Activated gamma-delta T cell (primary cell): ENCODE results near the gene SIRPG.
"Not testable (repeated sequence)": the region's sequence is repeated elsewhere in the genome, so short reads cannot be mapped to it uniquely, and the experiment has no call there.

Experiments used
- DNase-seq: peaks from one replicate; lab custom pipeline; 2025; lab: John Stamatoyannopoulos, UW
- total RNA-seq, 2 donors: gene quantifications; one replicate each; lab custom pipeline; 2026; lab: John Stamatoyannopoulos, UW

Gene SIRPG
- 2.4 to 5.5 reads per million in 2 donors for total RNA-seq

DNA sequence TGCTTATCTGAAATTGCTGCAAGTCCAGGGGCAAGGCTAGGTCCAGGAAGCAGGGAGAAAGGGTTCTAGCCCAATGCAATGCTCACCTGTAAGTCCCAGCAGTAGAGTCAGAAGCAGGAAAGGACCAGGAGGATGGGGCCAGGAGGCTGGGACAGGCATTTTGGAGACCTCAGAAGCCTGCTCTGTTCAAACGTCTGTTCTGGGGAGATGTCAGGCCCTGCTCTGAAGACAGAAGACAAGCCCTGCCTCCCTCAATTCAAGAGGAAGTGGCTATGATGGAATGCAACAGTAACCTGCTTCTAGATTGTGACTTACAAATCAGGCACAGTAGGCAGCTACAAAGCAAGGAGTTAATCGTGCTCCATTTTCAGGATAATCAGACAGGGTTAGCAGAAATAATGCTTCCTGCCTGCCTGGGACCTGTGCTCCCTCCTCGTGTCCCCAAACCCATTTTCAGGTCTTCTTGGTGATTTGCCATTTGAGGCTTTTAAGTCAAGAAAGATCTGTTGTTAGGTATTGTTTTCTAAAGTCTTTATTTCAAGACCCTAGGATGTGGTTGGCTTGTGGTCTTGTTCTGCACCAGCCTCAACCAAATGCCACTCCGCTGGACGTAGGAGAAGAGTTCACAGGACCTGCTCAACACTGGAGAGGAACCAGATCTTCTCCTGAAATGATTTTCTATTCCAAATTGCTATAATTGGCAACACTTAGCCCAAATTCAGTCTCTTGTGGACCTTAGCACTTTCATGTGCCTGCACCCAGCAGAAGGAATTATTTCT, at the start of gene SIRPG:
TSS of gene SIRPG (minus strand) at position 224 of the 779 bp plus-strand sequence. CDS start at position 159, 65 bp downstream.
- DNase-seq = no peak

DNA sequence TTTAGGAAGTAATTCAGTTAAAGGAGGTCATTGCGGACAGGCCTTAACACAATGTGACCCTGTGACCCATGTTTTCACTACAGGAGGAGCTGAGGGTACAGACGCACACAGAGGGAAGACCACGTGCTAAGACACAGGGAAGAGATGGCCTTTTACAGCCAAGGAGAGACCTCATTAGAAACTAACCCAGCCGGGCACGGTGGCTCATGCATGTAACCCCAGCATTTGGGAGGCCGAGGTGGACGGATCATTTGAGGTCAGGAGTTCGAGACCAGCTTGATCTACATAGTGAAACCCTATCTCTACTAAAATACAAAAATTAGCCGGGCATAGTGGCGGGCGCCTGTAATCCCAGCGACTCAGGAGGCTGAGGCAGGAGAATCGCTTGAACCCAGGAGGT, 49.3 kb upstream of the SIRPG start:
- DNase-seq = not testable (repeated sequence)

DNA sequence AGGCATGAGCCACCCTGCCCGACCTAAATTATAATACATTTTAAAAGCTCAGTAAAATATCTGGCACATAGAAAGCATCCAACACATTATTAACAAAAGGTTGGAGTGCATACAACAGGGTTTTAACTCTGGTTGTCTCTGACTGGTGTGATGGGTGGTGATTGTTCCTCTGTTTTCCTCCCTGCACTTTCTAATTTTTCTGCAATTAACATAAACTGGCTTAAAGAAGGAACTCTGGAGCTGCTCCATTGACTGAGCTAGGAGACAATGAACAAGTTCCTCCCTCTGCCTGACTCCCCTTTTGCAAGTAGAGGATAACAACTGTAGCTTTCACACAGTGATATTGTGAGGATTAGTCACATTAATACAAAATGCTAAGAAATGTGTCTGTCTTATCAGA, 48.5 kb upstream of the SIRPG start:
- DNase-seq = no peak

DNA sequence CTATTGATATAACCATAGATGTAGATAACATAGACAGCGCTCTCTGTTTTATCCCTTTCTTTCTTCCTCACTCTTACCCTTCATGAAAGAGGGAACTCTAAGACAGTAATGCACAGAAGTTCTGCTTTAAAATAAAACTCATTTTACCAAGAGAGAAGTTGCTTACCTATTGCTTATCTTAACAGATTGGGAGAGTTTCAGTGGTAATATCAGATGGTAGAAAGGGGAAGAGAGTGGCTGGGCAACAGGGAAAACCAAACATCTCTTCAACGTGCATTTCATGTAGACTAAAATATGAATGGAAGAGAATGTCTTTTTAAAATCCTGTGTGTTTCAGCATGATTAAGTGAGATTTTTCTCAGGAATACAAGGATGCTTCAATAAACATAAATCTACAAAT, 45.3 kb upstream of the SIRPG start:
- DNase-seq = no peak

DNA sequence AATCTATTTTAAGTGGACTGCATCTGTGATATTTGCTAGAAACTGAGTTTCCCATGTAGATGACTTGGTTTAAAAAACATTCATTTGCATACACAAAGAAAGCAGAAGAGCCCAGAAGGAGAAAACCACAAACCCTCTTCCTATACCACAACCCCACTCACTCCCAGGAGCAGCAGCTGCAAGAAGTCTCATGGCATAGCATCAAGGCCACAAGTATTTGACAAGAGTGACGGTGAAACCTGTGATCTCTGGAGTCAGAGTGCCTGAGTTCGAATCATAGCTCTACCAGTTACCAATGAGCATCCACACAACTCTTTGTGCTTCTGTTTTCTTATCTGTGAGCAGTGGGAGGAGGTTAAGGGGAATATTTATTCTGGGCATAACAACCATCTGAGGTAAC, 44.7 kb upstream of the SIRPG start:
- DNase-seq = no peak

DNA sequence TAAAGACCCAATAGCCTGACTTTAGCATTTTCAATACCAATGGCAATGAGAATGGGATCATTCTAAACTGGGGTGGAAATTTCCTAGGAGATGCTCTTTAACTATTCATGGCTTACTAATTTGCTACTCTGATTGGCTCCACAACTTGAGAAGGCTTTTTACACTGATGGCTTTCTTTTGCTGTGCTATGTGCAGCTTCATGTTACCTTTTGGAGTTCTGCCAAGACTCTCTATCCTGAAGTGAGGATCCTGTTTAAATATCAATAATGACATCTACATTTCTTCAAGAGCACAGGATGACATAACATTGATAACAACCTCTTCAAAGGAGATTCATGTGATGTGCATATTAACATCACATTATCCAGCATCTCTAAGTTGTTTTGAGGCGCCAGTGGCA, 43.4 kb upstream of the SIRPG start:
- DNase-seq = no peak

DNA sequence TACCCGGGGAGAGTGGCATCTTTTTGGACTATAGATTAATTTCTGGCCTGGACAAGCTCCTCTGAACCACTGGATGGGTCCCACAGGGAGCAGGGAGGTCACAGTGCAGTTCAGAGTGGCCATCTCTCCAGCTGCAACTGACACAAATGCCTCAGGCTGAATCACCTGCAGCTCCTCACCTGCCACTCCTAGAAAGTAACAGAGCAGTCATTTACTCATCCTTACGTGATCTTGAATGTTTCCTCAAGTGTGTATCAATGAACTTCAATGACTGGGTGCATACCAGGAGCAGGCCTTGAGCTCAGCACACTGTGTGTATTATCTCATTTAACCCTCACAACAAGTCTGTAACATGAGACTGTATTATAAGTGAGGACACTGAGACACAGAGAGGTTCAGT, 40.0 kb upstream of the SIRPG start:
- no peak for DNase-seq

DNA sequence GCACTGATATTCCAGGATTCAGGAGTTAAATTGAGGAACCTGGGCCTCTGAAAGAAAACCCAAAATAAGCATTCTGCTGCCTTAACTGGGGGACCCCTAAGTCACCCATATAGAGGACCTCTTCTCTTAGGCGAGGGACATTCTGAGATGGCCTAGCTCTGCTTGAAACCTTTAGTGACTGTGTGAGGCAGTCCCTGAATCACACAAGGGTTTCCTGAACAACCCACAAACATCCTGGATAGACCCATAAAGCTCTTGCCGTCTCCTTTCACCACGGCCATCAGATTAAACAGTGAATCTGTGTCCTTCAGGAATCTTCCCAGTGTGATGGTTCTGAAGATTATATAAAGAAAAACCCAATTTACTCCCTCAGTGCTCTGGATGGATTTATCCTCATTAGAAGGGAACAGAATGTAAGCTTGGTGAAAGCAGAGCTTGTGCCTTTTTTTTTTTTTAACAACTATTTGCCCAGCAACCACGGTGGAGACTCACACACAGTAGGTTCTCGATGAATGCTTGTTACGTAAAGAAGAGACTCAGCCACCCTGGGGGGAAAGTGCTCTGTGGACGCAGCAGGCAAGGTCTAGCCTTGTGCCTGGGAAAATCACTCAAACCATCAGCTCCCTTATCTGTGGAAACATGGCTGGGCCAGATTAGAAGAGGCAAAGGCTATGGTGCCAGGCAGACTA, 39.1 kb upstream of the SIRPG start:
- DNase-seq = no peak

DNA sequence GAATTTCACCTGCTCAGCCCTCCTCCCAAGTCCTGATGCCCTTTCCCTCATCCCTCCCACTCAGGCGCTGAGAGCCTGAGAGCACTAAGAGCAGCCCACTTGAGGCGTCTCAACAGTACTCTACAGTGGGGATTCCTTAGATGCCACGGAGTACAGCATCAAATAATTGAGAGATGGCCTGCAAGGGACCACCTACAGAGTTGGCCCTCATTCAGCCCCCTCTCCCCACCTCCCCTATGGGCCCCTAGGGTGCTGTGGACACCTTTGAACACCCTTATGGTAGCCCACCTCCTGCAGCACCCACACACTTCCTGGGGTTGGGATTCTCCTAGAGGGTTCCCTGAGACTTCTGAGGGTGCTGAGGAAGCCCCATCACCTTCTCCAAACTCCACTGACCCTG, 37.1 kb upstream of the SIRPG start:
- no peak for DNase-seq

DNA sequence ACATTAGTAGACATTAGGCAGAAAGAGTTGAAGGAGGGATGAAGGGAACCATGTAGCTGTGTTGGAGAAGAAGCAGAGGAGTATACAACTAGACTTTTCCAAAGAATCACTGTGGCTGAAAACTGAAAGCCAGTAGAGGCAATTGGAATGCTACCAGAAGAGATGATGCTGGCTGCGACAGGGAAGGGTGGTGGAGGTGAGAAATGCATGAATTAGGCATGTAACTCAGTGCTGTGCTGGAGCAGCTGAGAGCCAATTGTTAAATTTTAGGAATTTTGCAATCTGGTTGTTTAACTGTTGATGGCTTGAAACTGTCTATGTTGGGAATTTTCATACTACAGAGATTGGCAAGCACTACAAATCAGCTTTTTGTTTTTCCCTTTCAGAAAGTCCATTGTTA, 35.8 kb upstream of the SIRPG start:
- no peak for DNase-seq

DNA sequence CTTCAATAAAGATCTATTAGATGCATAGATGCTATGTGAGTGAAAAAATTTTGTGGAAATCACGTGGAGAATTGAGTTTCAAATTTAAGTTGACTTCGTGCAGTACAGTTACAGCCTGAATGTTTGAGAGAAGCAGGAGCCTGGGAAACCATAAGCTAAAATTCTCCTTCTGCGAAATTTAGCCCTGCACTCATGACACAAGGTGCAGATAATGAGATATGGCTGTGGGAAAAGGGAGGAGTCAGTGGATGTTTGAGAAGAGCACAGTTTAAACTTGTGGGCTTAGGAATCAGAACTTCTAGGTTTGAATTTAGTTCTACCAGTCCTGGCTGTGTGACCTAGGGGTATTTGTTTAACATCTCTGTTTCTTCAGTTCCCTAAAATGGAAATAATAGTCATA, 32.1 kb upstream of the SIRPG start:
- DNase-seq = no peak

DNA sequence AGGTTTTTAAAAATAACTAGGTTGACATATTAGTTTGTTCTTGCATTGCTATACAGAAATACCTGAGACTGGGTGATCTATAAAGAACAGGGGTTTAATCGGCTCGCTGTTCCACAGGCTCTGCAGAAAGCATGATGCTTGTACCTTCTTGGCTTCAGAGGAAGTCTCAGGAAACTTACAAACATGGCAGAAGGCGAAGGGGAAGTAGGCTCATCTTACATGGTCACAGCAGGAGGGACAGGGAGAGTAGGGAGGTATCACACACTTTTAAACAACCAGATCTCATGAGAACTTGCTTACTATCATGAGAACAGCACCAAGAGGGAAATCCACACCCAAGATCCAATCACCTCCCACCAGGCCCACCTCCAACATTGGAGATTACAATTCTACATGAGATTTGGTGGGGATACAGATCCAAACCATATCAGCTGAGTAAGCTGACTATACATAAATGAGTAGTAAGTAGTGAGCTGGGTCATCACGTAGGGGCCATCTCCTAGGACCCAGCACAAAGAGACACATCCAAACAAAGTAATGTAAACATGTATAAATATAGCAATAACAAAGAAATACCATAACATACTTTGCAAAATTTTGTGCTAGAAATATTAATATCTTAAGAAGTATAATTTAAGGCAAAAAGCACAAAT, 31.4 kb upstream of the SIRPG start:
- no peak for DNase-seq

DNA sequence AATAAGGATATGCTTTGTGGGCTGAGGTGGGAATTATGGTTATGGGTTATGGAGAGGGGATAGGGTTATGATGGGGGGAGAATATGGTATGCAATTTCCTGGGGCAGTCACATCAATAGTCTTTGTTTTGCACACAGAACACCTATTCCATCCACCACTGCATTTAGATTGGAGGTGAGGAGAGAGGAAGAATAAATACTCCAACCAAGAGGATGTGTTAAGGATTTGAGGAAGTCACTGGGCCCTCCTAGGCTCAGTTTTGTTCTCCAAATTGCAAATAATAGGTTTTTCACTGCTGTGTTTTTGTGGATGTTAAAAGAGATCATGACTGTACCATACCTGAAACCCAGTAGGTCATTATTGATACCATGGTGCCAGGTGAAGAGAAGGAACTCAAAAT, 29.5 kb upstream of the SIRPG start:
- no peak for DNase-seq

DNA sequence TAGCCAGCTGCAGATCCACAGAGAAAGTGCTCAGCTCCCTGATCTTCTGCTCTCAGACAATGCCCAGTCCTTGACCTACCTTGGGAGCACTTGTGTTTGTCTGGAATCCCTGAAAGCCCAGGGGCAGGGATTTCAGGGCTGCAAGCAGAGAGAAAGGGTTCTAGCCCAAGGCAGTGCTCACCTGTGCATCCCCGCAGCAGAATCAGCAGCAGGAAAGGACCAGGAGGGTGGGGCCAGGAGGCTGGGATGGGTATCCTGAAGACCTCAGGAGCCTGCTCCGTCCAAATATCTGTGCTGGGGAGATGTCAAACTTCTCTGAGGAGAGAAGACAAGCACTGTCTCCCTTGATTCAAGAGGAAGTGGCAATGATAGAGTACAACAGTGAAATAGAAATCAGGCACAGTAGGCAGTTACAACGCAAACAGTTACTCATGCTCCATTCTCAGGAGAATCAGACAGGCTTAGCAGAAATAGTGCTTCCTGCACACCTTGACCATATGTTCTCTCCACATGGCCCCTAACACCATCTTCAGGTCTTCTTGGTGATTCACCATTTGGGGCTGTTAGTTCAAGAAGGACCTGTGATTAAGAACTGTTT, 28.7 kb upstream of the SIRPG start:
- no peak for DNase-seq

DNA sequence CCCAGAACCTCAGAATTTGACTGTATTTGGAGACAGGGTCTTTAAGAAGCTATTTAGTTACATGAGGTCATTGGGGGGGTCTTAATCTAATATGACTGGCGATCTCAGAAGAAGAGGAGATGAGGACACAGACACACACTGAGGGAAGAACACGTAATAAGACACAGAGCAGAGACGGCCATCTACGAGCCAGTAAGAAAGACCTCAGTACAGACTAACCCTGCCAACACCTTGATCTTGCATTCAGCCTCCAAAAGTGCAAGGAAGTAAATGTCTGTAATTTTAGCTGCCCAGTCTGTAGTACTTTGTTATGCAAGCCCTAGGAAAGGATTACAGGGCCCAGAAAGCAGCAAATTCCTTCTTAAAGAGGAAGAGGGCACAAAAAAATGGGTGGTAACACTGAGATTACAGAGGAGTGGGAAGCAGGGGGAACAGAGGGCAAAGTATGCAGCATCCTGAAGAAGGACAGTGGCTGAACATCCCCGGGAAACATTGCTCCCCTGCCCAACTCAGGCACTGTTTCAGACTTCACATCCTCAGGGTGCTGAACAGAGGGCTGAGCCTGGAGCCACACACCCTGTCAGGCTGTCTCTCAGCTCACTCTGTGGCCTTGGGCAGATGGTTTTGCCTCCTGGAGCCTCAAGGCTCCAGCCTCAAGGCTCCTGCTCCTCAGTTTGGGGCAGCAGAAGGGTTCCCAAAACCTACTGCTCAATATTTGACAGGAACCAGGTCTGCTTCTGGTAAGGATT, 27.9 kb upstream of the SIRPG start:
- DNase-seq = no peak

DNA sequence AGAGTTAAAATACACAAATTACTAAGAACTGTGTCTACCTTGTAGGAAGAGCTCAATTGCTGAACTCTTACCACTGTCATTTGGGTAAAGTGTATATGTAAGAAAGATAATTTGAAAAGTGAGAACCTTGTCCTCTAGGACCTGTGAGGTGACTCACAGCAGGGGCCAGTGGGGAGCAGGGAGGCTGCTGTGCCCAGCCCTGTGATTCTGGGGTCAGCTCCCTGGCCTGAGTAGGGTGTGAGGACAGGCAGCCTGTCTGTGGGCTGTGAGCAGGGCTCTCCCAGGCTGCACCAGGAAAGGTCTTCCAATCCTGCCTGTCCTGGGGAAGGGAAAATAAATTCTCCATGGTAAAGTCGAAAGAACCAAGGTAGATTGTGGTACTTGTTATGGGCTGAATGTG, 27.3 kb upstream of the SIRPG start:
- no peak for DNase-seq

DNA sequence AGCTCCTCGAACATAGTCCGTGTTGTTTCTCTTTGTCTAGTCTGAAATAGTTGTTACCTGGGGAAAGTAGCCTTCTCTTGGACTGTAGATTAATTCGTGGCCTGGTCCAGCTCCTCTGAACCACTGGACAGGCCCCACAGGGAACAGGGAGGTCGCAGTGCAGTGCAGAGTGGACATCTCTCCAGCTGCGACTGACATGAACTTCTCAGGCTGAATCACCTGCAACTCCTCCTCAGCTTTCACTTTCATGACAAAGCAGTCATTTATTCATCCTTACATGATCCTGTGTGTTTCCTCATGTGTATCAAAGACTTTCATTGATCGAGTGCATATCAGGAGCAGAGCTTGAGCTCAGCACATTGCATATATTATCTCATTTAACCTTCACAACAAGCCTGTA, 19.1 kb upstream of the SIRPG start:
- DNase-seq = no peak

DNA sequence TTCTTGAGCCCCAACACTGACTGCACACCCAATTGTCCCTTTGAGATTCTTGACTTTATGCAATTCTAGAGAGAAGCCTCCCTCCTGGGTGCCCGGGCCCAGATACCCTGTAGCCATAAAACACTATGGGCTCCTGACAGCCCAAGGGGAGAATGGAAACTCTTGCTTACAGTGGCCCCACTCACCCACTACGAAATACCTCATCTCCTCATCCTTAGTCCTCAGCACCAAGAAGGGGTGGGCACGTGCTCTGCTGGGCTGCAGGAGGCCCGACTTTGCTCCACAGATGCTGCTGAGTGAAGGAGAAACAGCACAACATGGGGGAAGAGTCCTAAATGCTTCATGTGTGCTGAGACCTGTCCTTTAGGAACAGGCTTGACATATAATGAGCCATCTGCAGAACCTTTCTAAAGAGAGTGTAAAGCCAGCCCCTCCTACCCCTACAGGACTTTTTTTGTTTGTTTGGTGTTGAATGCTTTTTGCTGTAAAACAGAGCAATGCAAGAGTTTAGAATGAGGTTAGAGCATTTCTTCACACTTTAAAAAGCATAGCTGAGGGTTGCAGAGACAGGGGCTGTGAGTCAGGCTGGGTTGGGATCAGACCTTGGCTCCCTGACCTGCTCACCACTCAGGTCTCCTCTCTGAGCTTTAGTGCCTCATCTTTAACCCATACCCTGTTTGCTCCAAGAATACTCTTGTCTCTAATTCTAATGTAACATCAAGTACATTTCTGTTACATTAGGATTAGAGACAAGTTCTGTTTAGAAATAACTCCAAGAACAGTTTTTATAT, 17.6 kb upstream of the SIRPG start:
- no peak for DNase-seq

DNA sequence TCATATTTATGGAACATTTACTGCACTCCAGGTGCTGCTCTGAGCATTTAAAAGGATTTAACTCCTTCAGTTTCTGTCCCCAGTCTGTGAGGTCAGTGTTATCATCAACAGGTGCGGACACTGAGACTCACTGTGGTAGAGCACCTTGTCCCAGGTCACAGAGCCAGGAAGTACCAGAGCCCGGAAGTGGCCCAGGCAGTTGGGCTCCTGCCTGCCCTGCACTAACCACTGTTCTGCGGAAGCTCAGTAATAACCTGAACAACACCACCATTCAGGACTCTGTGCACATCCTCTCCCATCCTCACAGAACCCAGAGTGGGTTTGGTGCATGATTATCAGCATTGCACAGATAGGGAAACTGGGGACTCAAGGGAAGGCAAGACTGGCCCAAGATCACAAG, 16.8 kb upstream of the SIRPG start:
- no peak for DNase-seq

DNA sequence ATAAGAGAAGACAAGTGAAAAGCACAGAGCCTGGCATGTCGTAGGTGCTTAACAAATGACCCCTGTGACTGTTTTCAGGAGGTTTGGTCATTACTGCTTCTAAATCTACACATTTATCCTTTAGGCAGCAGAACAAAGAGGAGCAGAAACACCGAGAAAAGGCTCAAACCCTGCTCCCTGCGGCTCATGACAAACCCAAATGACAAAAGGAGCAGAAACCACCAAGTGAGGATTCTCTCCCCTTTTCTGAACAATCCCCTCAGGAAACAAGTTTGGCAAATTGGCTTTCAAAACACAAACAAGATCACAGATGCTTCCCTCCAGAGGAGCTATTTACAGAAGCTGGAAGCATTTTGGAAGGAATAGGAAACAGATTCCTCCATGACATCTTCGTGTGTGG, 15.8 kb upstream of the SIRPG start:
- no peak for DNase-seq

DNA sequence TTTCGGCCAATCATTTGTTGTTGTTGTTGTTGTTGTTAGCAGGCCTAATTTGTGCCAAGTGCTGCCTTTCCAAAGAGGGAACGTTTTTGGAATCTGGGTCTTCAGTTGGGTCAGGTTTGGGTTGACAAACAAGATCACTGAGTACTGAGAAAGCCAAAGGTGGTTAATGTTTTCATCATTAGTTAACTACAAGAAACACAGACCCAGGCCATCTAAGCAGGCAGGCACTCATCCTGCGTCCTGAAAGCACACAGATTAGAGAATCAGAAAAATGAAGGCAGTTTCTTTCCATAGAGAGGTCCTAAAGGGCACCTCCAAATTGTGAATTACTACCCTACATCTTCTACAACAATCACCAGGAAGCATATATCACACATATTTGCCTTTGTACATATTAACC, 15.1 kb upstream of the SIRPG start:
- no peak for DNase-seq
